A673 (cell line): ENCODE results near the gene FAM120A. TPM values are rescaled to one million over a fixed set of nuclear protein-coding genes. Genes with fewer than 3 reads are reported as not detected.

ENCODE experiments used
- BruUV-seq: library from RNA; stranded (reverse); fragments of 400-500 nt; replicated peaks from 2 replicates; lab custom pipeline; 2021; lab: Mats Ljungman, UMichigan
- CTCF ChIA-PET: fragments of 300-600 bp; sonication (Branson Sonifier 250); formaldehyde crosslinking; loops from one replicate; lab custom pipeline; 2022; ENCODE audit warnings: antibody characterized with exemption; lab: Charles Lee
- POLR2A ChIA-PET: fragments of 300-600 bp; sonication (Branson Sonifier 250); formaldehyde crosslinking; loops from one replicate; lab custom pipeline; 2022; ENCODE audit warnings: antibody characterized with exemption; ENCODE audit not compliant: low non-redundant PET; lab: Charles Lee
- DNase-seq: peaks from one replicate; pipeline ENCODE4 v3.0.0-alpha.2; 2015; ENCODE audit warnings: low spot score
- H3K27ac ChIP-seq: fragments of 200-600 bp; sonication (generic); 2 replicates; pipeline ENCODE4 v1.5.1; 2016; ENCODE audit warnings: mixed run types, low read depth, mild to moderate bottlenecking, mixed read lengths, antibody characterized with exemption, low read length; ENCODE audit not compliant: poor library complexity, severe bottlenecking
- H3K27me3 ChIP-seq: fragments of 200-600 bp; sonication (generic); replicated peaks from 2 replicates; pipeline ENCODE4 v1.6.1; 2017; ENCODE audit warnings: mixed run types, low read depth, mild to moderate bottlenecking, mixed read lengths, antibody characterized with exemption, low read length; ENCODE audit not compliant: insufficient read depth, poor library complexity
- H3K36me3 ChIP-seq: fragments of 200-600 bp; sonication (generic); 2 replicates; pipeline ENCODE4 v1.6.1; 2016; ENCODE audit warnings: mixed run types, mild to moderate bottlenecking, mixed read lengths, antibody characterized with exemption, low read length; ENCODE audit not compliant: insufficient read depth, poor library complexity, severe bottlenecking
- H3K4me1 ChIP-seq: fragments of 200-600 bp; sonication (generic); 2 replicates; pipeline ENCODE4 v1.6.1; 2017; ENCODE audit warnings: mixed run types, mild to moderate bottlenecking, mixed read lengths, antibody characterized with exemption, low read length; ENCODE audit not compliant: insufficient read depth, poor library complexity, severe bottlenecking
- H3K4me3 ChIP-seq: fragments of 200-600 bp; sonication (generic); 2 replicates; pipeline ENCODE4 v1.5.1; 2016; ENCODE audit warnings: low read depth, mixed run types, mild to moderate bottlenecking, mixed read lengths, low read length; ENCODE audit not compliant: poor library complexity, severe bottlenecking
- H3K9me3 ChIP-seq: fragments of 200-600 bp; sonication (generic); 2 replicates; pipeline ENCODE4 v1.6.1; 2016; ENCODE audit warnings: mixed run types, low read depth, mild to moderate bottlenecking, mixed read lengths, antibody characterized with exemption, low read length; ENCODE audit not compliant: poor library complexity, severe bottlenecking
- EZH2 ChIP-seq: fragments of 200-600 bp; sonication (generic); IDR thresholded peaks from 2 replicates; pipeline ENCODE4 v1.6.1; 2017; ENCODE audit warnings: borderline replicate concordance, low read depth, mild to moderate bottlenecking, mixed read lengths, antibody characterized with exemption, low read length; ENCODE audit not compliant: poor library complexity, severe bottlenecking
- intact Hi-C: fragments of 100-400 bp; cut with micrococcal nuclease; formaldehyde crosslinking; loops from one replicate; pipeline ENCODE4 v1.10.0; 2022; ENCODE audit not compliant: unreplicated experiment
- total RNA-seq: library from RNA; stranded (reverse); gene quantifications from 2 replicates; pipeline ENCODE4 v1.2.3, GENCODE V29; 2021
- TF ChIP-seq, protein P1 (sequence below): fragments of 300-800, 200-600 bp; sonication (generic); conservative IDR thresholded peaks from 2 replicates; pipeline ENCODE4 v1.5.1; 2017; ENCODE audit warnings: low read depth, mild to moderate bottlenecking, antibody characterized with exemption, low read length, moderate library complexity, mixed read lengths

The FAM120A gene
- total RNA-seq, 1 experiment from 2014 or later: 91.0 TPM

DNA sequence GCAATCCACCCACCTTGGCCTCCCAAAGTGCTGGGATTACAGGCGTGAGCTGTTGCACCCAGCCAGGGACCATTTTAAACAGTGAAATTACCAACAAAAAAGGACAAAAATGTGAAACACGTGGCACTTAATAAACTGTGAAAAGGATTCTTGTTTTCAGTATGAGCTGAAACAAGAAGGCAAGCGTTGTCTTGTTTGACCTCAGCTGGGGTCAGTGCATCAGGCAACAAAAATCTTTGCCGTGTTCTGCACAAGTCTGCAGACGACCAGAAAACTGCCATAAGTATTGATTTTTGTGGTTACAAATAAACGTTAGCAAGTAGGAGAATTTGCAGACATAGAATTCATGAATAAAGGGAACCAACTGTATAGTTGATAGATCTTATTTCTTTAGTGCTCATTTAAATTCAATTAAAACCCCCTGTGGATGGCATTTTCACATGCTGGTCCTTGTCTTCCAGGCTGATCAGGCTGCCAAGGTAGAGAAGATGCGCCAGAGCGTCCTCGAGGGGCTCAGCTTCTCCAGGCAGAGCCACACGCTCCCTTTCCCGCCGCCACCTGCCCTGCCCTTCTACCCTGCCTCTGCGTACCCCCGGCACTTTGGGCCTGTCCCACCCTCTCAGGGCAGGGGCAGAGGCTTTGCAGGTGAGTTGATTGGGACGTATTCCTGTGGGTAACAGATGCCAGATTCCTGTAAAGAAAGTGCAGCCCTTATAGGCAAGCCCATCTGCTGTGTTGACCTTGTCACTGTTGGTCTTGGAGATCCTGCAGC lies 106.1 kb downstream of the FAM120A start:
- CTCF ChIA-PET: no interaction called here
- no peaks in the 10 kb centered on the region for H3K27me3 ChIP-seq
- POLR2A ChIA-PET: no interaction called here
- DNase-seq: no peak
- H3K9me3 ChIP-seq: no peaks in the 10 kb centered on the region
- no TSS peak for BruUV-seq
- H3K4me3 ChIP-seq: no peak overlapping the region
- TF ChIP-seq, protein P1, sequence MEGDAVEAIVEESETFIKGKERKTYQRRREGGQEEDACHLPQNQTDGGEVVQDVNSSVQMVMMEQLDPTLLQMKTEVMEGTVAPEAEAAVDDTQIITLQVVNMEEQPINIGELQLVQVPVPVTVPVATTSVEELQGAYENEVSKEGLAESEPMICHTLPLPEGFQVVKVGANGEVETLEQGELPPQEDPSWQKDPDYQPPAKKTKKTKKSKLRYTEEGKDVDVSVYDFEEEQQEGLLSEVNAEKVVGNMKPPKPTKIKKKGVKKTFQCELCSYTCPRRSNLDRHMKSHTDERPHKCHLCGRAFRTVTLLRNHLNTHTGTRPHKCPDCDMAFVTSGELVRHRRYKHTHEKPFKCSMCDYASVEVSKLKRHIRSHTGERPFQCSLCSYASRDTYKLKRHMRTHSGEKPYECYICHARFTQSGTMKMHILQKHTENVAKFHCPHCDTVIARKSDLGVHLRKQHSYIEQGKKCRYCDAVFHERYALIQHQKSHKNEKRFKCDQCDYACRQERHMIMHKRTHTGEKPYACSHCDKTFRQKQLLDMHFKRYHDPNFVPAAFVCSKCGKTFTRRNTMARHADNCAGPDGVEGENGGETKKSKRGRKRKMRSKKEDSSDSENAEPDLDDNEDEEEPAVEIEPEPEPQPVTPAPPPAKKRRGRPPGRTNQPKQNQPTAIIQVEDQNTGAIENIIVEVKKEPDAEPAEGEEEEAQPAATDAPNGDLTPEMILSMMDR: no peak
- TF ChIP-seq EZH2: no peak
- H3K27ac ChIP-seq: no peak overlapping the region
- peaks cover 51% of the 10 kb centered on the region for H3K36me3 ChIP-seq
- H3K4me1 ChIP-seq: no peaks in the 10 kb centered on the region
- intact Hi-C loops: no loop called here

DNA sequence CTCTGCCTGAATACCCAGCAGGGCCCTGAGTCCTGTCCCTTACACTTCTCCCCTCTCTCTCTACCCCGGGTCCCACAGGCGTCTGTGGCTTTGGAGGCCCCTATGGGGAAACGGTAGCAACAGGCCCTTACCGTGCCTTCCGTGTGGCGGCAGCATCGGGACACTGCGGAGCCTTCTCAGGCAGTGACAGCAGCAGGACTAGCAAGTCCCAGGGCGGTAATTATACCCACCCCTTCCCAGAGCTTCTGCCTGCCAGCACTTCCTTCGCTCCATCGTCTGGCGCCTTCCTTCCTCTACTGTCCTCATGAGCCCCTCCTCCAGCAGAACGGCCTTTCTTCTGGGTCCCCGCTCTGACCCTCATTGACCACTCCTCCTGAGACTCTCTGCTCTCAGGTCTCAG lies 107.0 kb downstream of the FAM120A start:
- no peak for DNase-seq

DNA sequence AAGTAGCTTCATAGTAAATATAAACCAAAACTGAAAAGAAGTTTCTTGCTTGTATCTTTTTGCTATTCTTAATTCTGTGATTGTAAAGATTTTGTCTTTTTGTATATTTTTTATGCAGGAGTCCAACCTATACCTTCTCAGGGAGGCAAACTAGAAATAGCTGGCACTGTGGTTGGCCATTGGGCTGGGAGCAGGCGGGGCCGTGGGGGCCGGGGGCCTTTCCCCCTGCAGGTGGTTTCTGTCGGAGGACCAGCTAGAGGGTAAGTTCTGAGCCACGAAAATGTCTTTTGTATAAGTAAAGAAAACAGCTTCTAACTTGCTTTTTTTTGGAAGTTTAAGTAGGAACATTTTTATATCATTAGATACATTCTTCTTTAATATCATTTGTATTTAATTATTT lies 109.5 kb downstream of the FAM120A start:
- no TSS peak for BruUV-seq
- CTCF ChIA-PET: no interaction called here

More for the DNA sequence above, 107.0 kb downstream of the FAM120A start:
- Histone ChIP-seq H3K9me3 (no peaks in the 10 kb centered on the region), H3K27me3 (no peaks in the 10 kb centered on the region), H3K4me1 (no peaks in the 10 kb centered on the region), H3K36me3 (peaks cover 51% of the 10 kb centered on the region), H3K27ac (no peak overlapping the region), H3K4me3 (no peak overlapping the region)
- TF ChIP-seq EZH2: no peak
- TF ChIP-seq, protein P1: no peak
- intact Hi-C loops: no loop called here
- ChIA-PET POLR2A (no interaction called here), CTCF (no interaction called here)
- no TSS peak for BruUV-seq

More for the DNA sequence above, 109.5 kb downstream of the FAM120A start:
- Histone ChIP-seq H3K4me1 (no peaks in the 10 kb centered on the region), H3K4me3 (no peak overlapping the region), H3K9me3 (no peaks in the 10 kb centered on the region), H3K36me3 (peaks cover 58% of the 10 kb centered on the region), H3K27me3 (no peaks in the 10 kb centered on the region), H3K27ac (no peak overlapping the region)
- no peak for DNase-seq
- POLR2A ChIA-PET: no interaction called here
- intact Hi-C loops: loop anchor here (10.0 kb wide), 2 partner anchors 406 to 606 kb away; no protein-coding TSS in a partner anchor
- TF ChIP-seq, protein P1: no peak
- TF ChIP-seq EZH2: no peak
